ENCODE measurements around the gene MAGI1. TPM values are rescaled to one million over a fixed set of nuclear protein-coding genes. Genes with fewer than 3 reads are reported as not detected.

Gene MAGI1
- total RNA-seq, 3 donors from 2014 or later: 22.1 to 94.4 (median 70.5) TPM

DNA sequence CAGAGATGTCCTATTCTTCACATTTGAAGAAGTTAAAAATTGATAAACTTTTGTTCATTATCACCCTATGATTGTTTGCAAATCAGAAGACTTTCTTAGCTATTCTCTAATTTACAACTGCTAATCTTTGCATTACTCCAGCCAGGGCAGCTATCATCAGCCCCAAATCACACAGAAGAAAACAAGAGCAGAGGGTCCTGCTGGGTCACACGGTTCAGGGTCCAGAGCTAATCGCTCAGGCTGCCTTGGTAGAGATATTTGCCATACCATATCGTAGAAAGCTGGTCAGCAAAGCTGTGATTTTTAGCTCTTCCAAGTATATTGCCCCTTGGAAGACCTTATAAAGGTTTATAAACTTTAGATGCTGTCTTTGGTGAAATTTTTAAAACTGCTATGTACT lies 181.4 kb downstream of the MAGI1 start:
- Histone ChIP-seq H3K4me3 (no peak overlapping the region), H3K4me1 (peaks cover 0 to 15% of the 10 kb centered on the region in 2 donors), H3K27ac (no peak overlapping the region), H3K27me3 (no peaks in the 10 kb centered on the region), H3K36me3 (no peaks in the 10 kb centered on the region), H3K9me3 (no peaks in the 10 kb centered on the region)
- TF ChIP-seq POLR2AphosphoS5 (IDR thresholded peaks at IDR 0.05): no peak
- TF ChIP-seq POLR2A (IDR thresholded peaks at IDR 0.05): no peak
- TF ChIP-seq, protein P1, sequence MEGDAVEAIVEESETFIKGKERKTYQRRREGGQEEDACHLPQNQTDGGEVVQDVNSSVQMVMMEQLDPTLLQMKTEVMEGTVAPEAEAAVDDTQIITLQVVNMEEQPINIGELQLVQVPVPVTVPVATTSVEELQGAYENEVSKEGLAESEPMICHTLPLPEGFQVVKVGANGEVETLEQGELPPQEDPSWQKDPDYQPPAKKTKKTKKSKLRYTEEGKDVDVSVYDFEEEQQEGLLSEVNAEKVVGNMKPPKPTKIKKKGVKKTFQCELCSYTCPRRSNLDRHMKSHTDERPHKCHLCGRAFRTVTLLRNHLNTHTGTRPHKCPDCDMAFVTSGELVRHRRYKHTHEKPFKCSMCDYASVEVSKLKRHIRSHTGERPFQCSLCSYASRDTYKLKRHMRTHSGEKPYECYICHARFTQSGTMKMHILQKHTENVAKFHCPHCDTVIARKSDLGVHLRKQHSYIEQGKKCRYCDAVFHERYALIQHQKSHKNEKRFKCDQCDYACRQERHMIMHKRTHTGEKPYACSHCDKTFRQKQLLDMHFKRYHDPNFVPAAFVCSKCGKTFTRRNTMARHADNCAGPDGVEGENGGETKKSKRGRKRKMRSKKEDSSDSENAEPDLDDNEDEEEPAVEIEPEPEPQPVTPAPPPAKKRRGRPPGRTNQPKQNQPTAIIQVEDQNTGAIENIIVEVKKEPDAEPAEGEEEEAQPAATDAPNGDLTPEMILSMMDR (IDR thresholded peaks at IDR 0.05): no peak
- intact Hi-C loops (cut with DNase I; ENCODE audit: low total_unique reads): no loop called here
- no peak for DNase-seq (ENCODE audit: low spot score in 2 of 2)

DNA sequence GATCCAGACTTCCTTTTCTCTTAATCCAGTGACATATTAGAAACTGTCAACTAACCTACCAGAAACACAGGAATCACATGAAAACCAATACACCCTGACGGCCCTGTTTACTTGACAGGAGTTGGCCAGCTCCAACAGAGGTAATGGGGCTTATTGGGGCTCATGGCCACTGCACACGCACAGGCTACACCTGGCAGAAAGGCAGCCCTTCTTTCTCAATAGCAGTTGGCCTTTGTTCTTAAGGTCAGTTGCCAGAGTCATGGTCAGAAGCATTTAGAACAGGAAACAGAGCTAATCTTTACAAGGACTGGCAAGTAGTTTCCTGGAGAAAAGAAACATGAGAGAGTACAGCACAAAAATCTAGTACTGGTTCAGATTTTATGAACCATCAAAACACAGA lies 181.8 kb downstream of the MAGI1 start:
- Histone ChIP-seq H3K9me3 (no peaks in the 10 kb centered on the region), H3K4me3 (no peak overlapping the region), H3K36me3 (no peaks in the 10 kb centered on the region), H3K27ac (no peak overlapping the region), H3K27me3 (no peaks in the 10 kb centered on the region), H3K4me1 (peaks cover 0 to 13% of the 10 kb centered on the region in 2 donors)
- TF ChIP-seq, protein P1 (IDR thresholded peaks at IDR 0.05): no peak
- TF ChIP-seq POLR2A (IDR thresholded peaks at IDR 0.05) (no peak), POLR2AphosphoS5 (IDR thresholded peaks at IDR 0.05) (no peak)
- intact Hi-C loops (cut with DNase I; ENCODE audit: low total_unique reads): no loop called here
- DNase-seq (ENCODE audit: low spot score in 2 of 2): no peak

DNA sequence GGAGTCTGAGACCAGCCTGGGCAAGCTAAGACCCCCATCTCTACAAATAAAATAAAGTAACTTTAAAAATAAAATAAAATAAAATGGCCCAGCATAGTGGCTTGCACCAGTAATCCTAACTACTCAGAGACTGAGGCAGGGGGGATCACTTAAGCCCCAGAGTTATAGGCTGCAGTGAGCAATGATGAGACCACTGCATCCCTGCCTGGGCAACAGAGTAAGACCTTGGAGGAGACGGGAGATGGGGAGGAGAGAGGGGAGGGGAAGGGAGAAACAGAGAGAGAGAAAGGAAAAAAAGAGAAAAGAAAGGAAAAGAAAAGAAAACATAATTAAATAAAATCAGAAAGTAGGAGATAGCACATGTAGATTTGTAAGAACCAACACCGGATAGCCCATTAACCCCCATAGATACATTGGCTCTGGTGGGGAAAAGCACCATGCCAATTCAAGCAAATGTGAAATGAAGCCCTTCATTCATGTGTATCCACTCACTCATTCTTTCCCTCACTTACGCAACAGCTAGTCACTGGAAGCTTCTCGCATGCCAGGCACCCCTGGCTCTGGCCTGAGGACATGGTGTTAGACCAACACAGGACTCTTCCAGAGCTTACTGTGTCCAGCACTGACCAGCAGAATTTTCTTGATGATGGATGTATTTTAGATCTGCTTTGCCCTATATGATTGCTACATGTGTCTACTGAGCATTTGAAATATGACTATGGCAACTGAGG lies 183.2 kb downstream of the MAGI1 start:
- H3K4me1 ChIP-seq: peaks cover 0 to 6% of the 10 kb centered on the region in 2 donors
- no peak for DNase-seq (ENCODE audit: low spot score in 2 of 2)
- no peaks in the 10 kb centered on the region for H3K36me3 ChIP-seq
- no peak overlapping the region for H3K4me3 ChIP-seq
- H3K9me3 ChIP-seq: no peaks in the 10 kb centered on the region
- H3K27me3 ChIP-seq: no peaks in the 10 kb centered on the region
- intact Hi-C loops (cut with DNase I; ENCODE audit: low total_unique reads): no loop called here
- H3K27ac ChIP-seq: no peak overlapping the region
- TF ChIP-seq, protein P1 (IDR thresholded peaks at IDR 0.05): no peak
- TF ChIP-seq POLR2AphosphoS5 (IDR thresholded peaks at IDR 0.05) (no peak), POLR2A (IDR thresholded peaks at IDR 0.05) (no peak)

DNA sequence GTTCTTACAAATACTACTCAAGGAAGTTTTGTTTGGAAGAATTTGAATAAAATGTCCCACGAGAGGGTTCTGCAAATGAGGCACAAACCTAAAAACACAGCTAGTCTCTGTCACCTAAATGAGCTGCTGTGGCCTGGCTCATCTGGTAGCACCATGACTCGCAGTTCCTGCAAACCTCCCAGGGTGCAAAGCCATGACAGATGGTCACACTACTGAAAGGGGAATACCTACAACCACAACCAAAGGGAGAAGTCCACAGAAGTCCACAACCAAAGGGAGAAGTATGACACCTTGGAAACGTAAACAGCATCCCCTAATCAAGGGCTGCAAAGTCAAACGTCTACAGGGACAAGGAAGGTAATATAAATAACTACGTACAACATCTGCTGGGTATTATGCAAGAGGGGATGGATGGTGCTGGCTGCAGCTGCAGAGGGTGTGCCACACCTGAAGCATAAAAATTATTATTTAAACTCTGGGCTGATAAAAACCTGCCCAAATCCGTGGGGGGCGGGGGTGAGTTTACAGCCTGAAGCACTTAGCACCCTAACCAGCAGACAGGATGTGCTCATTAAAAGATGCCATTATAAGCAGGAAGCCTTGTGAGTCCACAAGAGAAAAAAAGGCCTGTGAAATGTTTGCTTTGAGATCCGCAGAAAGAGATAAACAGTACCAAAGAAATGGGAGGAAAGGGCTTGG lies 184.0 kb downstream of the MAGI1 start:
- no peak overlapping the region for H3K27ac ChIP-seq
- no peaks in the 10 kb centered on the region for H3K27me3 ChIP-seq
- no peak for DNase-seq (ENCODE audit: low spot score in 2 of 2)
- TF ChIP-seq, protein P1 (IDR thresholded peaks at IDR 0.05): no peak
- no peak for TF ChIP-seq POLR2AphosphoS5 (IDR thresholded peaks at IDR 0.05)
- TF ChIP-seq POLR2A (IDR thresholded peaks at IDR 0.05): no peak
- no peaks in the 10 kb centered on the region for H3K9me3 ChIP-seq
- peaks cover 0 to 6% of the 10 kb centered on the region in 2 donors for H3K4me1 ChIP-seq
- no peak overlapping the region for H3K4me3 ChIP-seq
- intact Hi-C loops (cut with DNase I; ENCODE audit: low total_unique reads): no loop called here
- no peaks in the 10 kb centered on the region for H3K36me3 ChIP-seq

DNA sequence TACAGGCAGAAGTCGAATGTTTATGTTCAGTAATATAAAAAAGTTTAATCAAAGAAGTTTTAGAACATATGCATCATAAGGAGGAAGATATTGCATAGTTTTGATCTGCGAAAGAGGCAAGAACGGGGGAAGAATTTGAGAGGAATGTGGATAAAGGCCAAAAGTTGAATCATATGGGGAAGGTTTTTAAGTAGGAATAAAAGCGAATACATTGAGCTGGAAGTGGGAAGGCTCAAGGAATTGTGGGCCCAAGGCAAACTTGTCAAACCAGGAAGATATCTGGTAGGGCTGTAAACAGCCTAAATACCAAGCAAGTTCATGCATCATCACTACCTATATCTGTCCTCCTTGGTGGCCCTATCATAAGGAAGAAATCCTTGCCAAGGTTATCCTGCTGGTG lies 186.9 kb downstream of the MAGI1 start:
- no peaks in the 10 kb centered on the region for H3K27me3 ChIP-seq
- no peak for DNase-seq (ENCODE audit: low spot score in 2 of 2)
- no peak overlapping the region for H3K27ac ChIP-seq
- TF ChIP-seq, protein P1 (IDR thresholded peaks at IDR 0.05): no peak
- TF ChIP-seq POLR2A (IDR thresholded peaks at IDR 0.05) (no peak), POLR2AphosphoS5 (IDR thresholded peaks at IDR 0.05) (no peak)
- intact Hi-C loops (cut with DNase I; ENCODE audit: low total_unique reads): no loop called here
- peaks cover 0 to 6% of the 10 kb centered on the region in 2 donors for H3K4me1 ChIP-seq
- H3K36me3 ChIP-seq: no peaks in the 10 kb centered on the region
- H3K9me3 ChIP-seq: no peaks in the 10 kb centered on the region
- H3K4me3 ChIP-seq: no peak overlapping the region

Data from breast epithelium (tissue), 4 donors.